ENCODE results near the gene FSHR.

Gene FSHR

GRCh38 chr2:48915227-48915626, 239.1 kb downstream of the FSHR start:
- H3K4me3 ChIP-seq (ENCODE audit: low read depth, low read length), result no peak overlapping the region

GRCh38 chr2:48914477-48915089, 239.7 kb downstream of the FSHR start:
- no peak overlapping the region for H3K4me3 ChIP-seq (ENCODE audit: low read depth, low read length)
